ENCODE data around the gene TUBB6.

GRCh38 chr18:12299862-12300261, 8.2 kb upstream of the TUBB6 start:
- no peak for TF ChIP-seq POLR2A (IDR thresholded peaks at IDR 0.05)
- TF ChIP-seq CTCF (IDR thresholded peaks at IDR 0.05), result no peak
